ENCODE measurements around the gene PRTG.
"Not testable (repeated sequence)": the region's sequence is repeated elsewhere in the genome, so short reads cannot be mapped to it uniquely, and the experiment has no call there.

Gene PRTG

GRCh38 chr15:55742927-55743728 lies at the start of gene PRTG:
Gene PRTG, minus strand, starts transcription at chr15:55743152. Its CDS starts 221 bp downstream, at chr15:55742931.
- DNase-seq (ENCODE audit: low read depth): no peak
- no peak for TF ChIP-seq CTCF (IDR thresholded peaks at IDR 0.05; ENCODE audit: low read depth, low read length, missing control alignments)

GRCh38 chr15:55791551-55792400 lies 48.8 kb upstream of the PRTG start:
- H3K4me3 ChIP-seq (ENCODE audit: low read depth, low read length): no peak overlapping the region
- no peak for DNase-seq (ENCODE audit: low read depth)
- TF ChIP-seq CTCF (IDR thresholded peaks at IDR 0.05; ENCODE audit: low read depth, low read length, missing control alignments): no peak

More at GRCh38 chr15:55742927-55743728, at the start of gene PRTG:
- peak within 1 kb of the TSS; percentile 56 for H3K4me3 ChIP-seq (ENCODE audit: low read depth, low read length)

- no peak overlapping the region for H3K4me3 ChIP-seq (ENCODE audit: low read depth, low read length)
- TF ChIP-seq CTCF (IDR thresholded peaks at IDR 0.05; ENCODE audit: low read depth, low read length, missing control alignments): peak; percentile 79
- no peak for DNase-seq (ENCODE audit: low read depth)
These were observed 46.2 kb upstream of the PRTG start for GRCh38 chr15:55789066-55789660.

GRCh38 chr15:55786341-55786740 lies 43.4 kb upstream of the PRTG start:
- H3K4me3 ChIP-seq (ENCODE audit: low read depth, low read length): no peak overlapping the region
- TF ChIP-seq CTCF (IDR thresholded peaks at IDR 0.05; ENCODE audit: low read depth, low read length, missing control alignments): no peak
- no peak for DNase-seq (ENCODE audit: low read depth)

- H3K4me3 ChIP-seq (ENCODE audit: low read depth, low read length); DNase-seq (ENCODE audit: low read depth): not testable (repeated sequence)
These were observed 42.6 kb upstream of the PRTG start for GRCh38 chr15:55785593-55785992.

- DNase-seq (ENCODE audit: low read depth): no peak
- H3K4me3 ChIP-seq (ENCODE audit: low read depth, low read length): no peak overlapping the region
- TF ChIP-seq CTCF (IDR thresholded peaks at IDR 0.05; ENCODE audit: low read depth, low read length, missing control alignments): no peak
These were observed 41.3 kb upstream of the PRTG start for GRCh38 chr15:55784286-55784685.

GRCh38 chr15:55782901-55783300 lies 39.9 kb upstream of the PRTG start:
- no peak overlapping the region for H3K4me3 ChIP-seq (ENCODE audit: low read depth, low read length)
- DNase-seq (ENCODE audit: low read depth): no peak
- no peak for TF ChIP-seq CTCF (IDR thresholded peaks at IDR 0.05; ENCODE audit: low read depth, low read length, missing control alignments)
